Stimulated activated naive CD8-positive, alpha-beta T cell treated with anti-CD3 and anti-CD28 coated beads, Interleukin-15, Interleukin-2, amounts not matched to agents 100 U/mL and 50 U/mL, for 24 hours (primary cell): ENCODE data around the gene GNAQ.
A peak's percentile ranks its signal among the peaks of the same experiment; 100 is the strongest.

Experiments
- ATAC-seq: fragments of 150-1000 bp; cut with Tn5 transposase; one replicate; pipeline ENCODE4 v1.10.0; 2021
- DNase-seq: peaks from one replicate; pipeline ENCODE4 v3.0.0; 2021

The GNAQ gene

GRCh38 chr9:77944556-77945243, 86.9 kb downstream of the GNAQ start:
- ATAC-seq (no peak), DNase-seq (no peak)

GRCh38 chr9:77943057-77943456, 88.6 kb downstream of the GNAQ start:
- no peak for DNase-seq
- no peak for ATAC-seq

DNA sequence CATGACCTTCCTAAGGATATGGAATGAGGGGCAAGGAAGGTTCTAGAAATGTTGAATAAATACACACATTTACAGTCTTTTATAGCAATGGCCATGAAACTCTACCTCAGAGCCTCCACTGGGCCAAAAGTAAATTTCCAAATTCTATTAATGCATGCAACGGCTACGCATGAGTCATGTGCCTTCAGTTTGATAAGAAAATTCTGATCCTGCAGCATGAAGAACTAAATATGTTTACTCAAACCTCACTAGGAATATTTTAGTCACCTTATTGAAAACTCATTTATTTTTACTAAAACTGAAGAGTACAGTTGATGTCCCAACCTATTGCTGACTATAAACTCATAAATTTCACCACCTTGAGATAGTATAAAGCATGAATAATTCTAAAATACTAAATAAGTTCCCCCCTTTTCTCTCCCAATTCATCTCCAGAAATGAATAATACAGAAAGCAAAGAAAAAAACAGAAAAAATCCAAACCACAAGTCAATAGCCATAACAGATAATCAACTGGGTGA, 92.4 kb downstream of the GNAQ start:
- ATAC-seq: no peak
- no peak for DNase-seq

GRCh38 chr9:77938163-77938562, 93.4 kb downstream of the GNAQ start:
- ATAC-seq (no peak), DNase-seq (no peak)

GRCh38 chr9:77935974-77936373, 95.6 kb downstream of the GNAQ start:
- no peak for ATAC-seq

GRCh38 chr9:77935211-77935610, 96.4 kb downstream of the GNAQ start:
- DNase-seq (no peak), ATAC-seq (no peak)

More at GRCh38 chr9:77935974-77936373, 95.6 kb downstream of the GNAQ start:
- DNase-seq: no peak

- no peak for ATAC-seq
- no peak for DNase-seq
These were observed 97.6 kb downstream of the GNAQ start for GRCh38 chr9:77933976-77934375.

DNA sequence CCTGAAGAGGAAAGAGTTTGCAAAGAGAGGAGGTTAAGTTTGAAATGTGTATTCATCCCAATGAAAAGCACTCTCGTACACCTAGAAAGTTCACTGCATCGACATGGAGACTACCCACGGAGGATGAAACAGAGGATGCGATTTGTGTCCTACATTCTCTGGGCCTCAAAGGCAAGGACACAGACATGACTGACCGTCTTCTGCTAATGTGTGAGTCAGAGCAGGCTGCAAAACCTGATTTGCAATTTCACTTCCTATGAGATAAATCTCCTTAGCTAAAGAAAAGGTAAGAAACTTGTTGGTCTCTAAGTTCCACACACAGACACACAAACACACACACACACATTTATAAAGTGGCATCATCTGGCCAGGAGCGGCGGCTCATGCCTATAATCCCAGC, 98.6 kb downstream of the GNAQ start:
- no peak for DNase-seq
- ATAC-seq: no peak

DNA sequence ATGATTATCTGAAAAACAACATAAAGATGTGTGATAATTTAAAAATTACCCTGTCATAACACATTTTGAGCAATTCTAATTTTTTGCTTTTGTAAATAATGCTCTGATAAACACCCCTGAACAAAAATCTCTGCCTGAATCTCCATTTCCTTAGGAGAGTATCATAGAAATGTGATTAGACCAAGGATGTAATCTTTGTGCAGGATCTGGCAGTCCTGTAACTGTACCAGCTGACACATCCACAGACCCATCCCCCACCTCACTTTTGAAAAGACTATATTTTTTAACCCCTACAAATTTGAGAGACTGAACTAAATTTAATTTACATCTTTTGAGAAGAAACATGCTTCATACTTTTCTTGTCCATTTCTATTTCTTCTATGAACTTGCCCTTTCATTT, 101.7 kb downstream of the GNAQ start:
- DNase-seq: no peak
- ATAC-seq: no peak

GRCh38 chr9:77927265-77927664, 104.3 kb downstream of the GNAQ start:
- no peak for ATAC-seq

DNA sequence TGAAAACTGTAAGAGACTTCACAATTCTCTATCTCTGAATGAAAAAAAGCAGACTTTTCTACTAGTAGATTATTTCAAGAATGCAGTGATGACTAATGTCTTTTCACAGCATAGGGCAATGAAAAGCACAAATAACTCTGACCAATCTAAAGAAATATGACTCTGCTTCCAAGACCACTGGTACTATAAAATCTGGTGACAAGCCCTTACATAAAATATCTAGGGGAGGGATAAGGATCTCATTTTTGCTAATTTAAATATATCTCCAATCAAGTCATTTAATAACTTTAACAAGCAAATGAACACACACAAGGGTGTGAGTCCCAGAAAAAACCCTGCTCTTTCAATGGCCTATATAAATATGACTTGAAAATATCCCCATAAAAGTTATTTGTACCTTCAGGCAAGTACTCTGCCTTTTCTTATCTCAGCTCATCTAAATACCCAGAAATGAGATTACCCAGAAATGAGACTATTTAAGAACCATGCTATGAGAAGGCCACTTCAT, 105.2 kb downstream of the GNAQ start:
- no peak for ATAC-seq
- no peak for DNase-seq

More at GRCh38 chr9:77927265-77927664, 104.3 kb downstream of the GNAQ start:
- no peak for DNase-seq

DNA sequence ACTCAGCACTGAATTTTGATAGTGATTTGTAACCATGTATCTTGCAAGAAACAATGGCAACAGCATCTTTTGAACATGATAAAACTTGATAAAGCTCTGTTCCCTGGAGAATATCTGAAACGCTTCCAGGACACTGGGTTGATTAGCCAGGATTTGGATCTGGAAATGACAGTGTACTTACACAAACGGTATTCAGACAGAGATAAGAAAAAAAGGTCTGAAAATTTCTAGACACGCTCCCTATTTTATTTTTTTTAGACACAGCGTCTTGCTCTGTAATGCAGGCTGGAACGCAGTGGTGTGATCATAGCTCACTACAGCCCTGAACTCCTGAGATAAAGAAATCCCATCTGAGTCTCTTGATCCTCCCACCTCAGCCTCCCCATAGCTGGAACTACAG, 109.0 kb downstream of the GNAQ start:
- DNase-seq: no peak
- ATAC-seq: no peak

DNA sequence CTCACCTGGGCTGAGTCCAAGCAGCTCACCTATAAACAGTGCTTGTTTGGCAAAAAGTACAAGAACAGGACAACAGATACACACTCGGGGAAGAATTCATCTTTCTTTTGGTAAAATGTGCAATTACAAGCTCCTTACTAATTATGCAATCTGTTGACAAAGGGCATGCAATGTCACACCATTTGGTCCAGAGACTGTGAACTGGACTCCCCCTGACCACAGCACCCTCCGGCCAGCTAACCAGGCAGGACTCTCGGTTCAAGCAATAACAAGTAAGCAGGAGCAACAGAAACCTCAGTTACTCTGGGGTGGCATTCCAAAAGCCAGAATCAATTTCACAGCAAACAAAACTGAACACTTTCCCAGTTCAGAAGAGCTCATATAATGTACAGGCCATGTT, 113.8 kb downstream of the GNAQ start:
- DNase-seq (no peak), ATAC-seq (no peak)

DNA sequence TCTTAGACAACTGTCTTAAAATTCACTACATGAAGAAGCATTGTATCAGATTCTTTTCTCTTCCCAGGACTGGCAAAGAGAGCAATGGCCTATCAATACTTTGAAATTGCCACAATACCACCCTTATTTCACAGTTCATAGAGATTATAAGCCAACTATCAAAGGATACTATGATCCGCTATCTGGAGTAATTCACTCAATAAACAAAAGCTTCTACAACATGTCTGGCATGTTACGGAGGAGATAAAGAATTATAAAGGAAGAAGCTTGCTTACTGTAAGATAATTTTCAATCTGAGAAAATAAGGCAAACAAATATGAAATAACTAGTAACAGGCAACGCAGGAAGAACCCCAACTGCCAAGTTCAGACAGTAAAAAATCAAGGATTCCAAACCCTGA, 114.8 kb downstream of the GNAQ start:
- DNase-seq: no peak
- ATAC-seq: no peak

DNA sequence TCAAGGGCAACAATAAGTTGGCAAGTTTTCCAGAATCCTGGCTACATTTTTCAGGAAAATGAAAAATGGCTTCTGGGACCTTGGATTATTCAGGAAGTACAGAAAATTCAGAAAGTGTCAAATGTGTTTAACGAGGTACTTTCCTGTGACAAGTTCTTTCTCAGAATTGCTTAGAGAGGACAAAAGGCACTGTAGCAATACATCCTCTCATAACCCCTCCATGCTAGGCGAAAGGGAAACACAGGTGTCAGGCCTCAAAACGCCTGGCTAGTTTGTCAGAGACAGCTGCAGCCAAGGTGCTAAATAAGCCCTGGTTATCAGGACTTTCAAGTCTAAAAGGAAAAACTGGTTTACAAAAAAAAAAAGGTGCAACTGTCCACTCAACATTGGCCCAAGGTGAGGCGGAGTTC, 115.2 kb downstream of the GNAQ start:
- no peak for ATAC-seq

DNA sequence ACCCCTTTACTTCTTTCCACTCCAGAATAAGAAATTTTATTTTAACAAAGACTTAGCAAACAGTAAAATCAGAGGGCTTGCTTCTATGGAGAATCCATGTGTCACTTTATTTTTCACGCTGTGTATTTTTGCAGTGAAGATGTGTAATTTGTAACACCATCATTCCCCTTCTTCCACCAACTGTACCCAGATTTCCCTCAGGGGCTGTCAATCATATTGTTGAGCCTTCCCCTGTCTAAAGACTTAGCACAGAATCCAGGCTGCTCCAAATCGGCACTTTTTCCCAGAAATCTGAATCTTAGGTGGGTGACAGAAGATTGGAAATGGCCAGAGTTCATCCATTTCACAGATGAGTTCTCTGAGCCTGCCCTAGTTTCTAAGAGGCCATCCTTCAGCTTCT, 115.9 kb downstream of the GNAQ start:
- ATAC-seq (no peak), DNase-seq (no peak)

More for the DNA sequence above, 115.2 kb downstream of the GNAQ start:
- no peak for DNase-seq

GRCh38 chr9:77912895-77913693, 118.5 kb downstream of the GNAQ start:
- ATAC-seq (no peak), DNase-seq (no peak)

DNA sequence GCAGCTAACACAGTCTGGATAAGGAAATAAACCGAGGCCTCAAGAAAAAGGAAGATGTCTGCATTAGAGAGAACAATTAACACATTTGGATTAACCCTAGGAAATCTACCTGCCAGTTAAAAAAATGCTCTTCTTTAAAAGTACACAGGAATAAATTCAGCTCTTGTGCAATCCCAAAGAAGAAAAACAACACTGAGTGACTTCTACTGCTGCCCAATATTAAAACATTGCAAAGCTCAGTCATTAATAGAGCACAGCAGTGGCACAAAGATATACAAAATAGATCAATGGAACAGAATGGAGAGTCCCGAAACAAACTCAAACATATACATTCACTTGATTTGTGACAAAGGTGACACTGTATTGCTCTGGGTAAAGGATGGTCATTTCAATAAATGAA, 119.7 kb downstream of the GNAQ start:
- DNase-seq: no peak

GRCh38 chr9:77910194-77910621, 121.4 kb downstream of the GNAQ start:
- ATAC-seq (no peak), DNase-seq (no peak)

More for the DNA sequence above, 119.7 kb downstream of the GNAQ start:
- no peak for ATAC-seq

DNA sequence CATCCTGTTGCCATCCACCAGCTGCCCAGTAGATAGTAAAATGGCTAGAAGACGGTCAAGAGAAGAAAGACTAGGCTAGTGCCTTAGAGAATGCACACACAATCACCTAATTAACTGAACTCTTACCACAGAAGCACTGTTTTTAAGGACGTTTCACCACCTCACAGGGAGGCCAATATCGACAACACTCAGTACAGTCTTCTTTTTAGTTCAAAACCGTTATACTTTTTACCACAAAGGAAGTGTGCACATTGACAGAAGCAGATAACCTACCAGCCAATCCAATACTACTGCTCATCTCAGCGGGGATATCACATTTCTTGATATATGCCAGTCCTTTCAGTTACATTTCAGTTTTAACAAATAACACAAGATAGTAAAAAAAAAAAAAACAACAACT, 122.3 kb downstream of the GNAQ start:
- DNase-seq (no peak), ATAC-seq (peak; percentile 61)

GRCh38 chr9:77908293-77908692, 123.3 kb downstream of the GNAQ start:
- ATAC-seq (no peak), DNase-seq (no peak)

- no peak for ATAC-seq
- no peak for DNase-seq
These were observed 124.0 kb downstream of the GNAQ start for GRCh38 chr9:77907585-77907984.

- ATAC-seq: no peak
- DNase-seq: no peak
These were observed 124.6 kb downstream of the GNAQ start for GRCh38 chr9:77906991-77907390.
